SK-N-MC (cell line): ENCODE measurements around the gene CRACR2B.
A peak's percentile ranks its signal among the peaks of the same experiment; 100 is the strongest.

ENCODE experiments used
- DNase-seq: peaks from one replicate; pipeline ENCODE4 v3.0.0-alpha.2; 2011; ENCODE audit warnings: low read depth, low spot score
- H3K27ac ChIP-seq: fragments of 200-600 bp; sonication (generic); 2 replicates; pipeline ENCODE4 v1.5.1; 2016; ENCODE audit warnings: mixed run types
- H3K36me3 ChIP-seq: fragments of 200-600 bp; sonication (generic); 2 replicates; pipeline ENCODE4 v1.6.1; 2017; ENCODE audit warnings: antibody characterized with exemption, low read length, mixed read lengths; ENCODE audit not compliant: insufficient read depth
- H3K4me3 ChIP-seq: fragments of 200-600 bp; sonication (generic); 2 replicates; pipeline ENCODE4 v1.5.1; 2016
- H3K9ac ChIP-seq: fragments of 200-600 bp; sonication (generic); 2 replicates; pipeline ENCODE4 v1.8.0; 2017; ENCODE audit warnings: mixed run types, mixed read lengths; ENCODE audit not compliant: insufficient read length
- H3K9me3 ChIP-seq: fragments of 200-600 bp; sonication (generic); 2 replicates; pipeline ENCODE4 v1.6.1; 2017; ENCODE audit warnings: low read depth, mild to moderate bottlenecking, antibody characterized with exemption, low read length, moderate library complexity, mixed read lengths
- EZH2 ChIP-seq: fragments of 200-600 bp; sonication (generic); IDR thresholded peaks from one replicate; pipeline ENCODE4 v1.6.1; 2017; ENCODE audit warnings: antibody characterized with exemption
- FOXP2 ChIP-seq: optimal IDR thresholded peaks from 2 replicates; pipeline ENCODE3; 2011; ENCODE audit warnings: mild to moderate bottlenecking, moderate library complexity; ENCODE audit not compliant: insufficient read depth; ENCODE audit errors: extremely low read length, control extremely low read depth
- POLR2AphosphoS5 ChIP-seq: IDR thresholded peaks from 2 replicates; pipeline ENCODE4 v1.6.1; 2012; ENCODE audit warnings: mild to moderate bottlenecking, low read depth, low read length, borderline replicate concordance

The CRACR2B gene

DNA sequence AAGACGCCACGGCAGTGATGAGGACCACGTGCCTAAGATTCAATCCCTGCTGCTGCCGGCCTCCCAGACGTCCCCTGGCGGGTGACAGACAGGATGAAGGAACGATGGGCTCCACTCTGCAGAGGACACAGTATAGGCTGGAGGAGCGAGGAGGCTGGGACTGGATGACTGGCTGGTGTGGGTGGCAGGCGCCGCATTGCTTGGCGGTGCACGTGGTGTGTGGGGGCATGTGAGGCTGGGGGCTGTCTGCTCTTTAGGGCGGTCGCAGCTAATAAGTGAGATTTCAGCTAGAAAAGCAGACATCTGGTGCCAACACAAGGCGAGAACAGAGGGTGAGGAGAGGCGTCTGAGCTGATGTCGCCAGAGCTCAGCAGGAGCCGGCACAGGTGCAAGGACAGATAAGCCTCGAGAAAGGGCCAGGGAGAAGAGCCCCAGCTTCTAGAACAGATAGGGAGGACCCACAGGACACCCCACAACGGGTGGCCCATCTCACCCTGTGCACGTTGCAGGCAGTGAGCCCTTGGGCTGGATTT, 48.1 kb downstream of the CRACR2B start:
- no peak overlapping the region for H3K9ac ChIP-seq
- no peaks in the 10 kb centered on the region for H3K9me3 ChIP-seq
- peaks cover 9% of the 10 kb centered on the region; the same call in 1 of the 2 replicates for H3K36me3 ChIP-seq
- H3K4me3 ChIP-seq, result no peak overlapping the region
- DNase-seq, result no peak
- TF ChIP-seq POLR2AphosphoS5 (no peak), FOXP2 (no peak), EZH2 (no peak)
- no peak overlapping the region for H3K27ac ChIP-seq

DNA sequence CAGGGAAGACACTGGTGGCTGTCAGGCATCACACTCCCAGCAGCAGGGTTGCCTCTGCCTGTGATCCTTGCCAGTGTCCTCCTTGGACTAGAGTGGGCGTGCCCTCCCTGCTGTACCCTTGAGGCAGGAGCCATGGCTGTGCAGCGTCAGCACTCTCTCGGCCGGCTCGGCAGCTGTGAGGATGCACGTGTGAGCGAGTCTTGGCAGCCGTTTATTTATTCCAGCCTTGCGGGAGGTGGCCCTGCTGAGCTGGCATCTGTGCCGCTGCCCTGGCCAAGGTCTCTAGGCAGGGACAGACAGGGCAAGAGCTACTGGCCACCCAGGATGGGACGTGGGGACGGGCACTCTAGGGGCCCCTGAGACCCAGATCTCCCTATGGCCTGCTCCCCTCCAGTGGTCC, 48.8 kb downstream of the CRACR2B start:
- TF ChIP-seq POLR2AphosphoS5 (peak; percentile 41; the same call in 1 of the 2 replicates), EZH2 (no peak)
- Histone ChIP-seq H3K27ac (no peak overlapping the region), H3K9ac (no peak overlapping the region), H3K4me3 (no peak overlapping the region), H3K9me3 (no peaks in the 10 kb centered on the region), H3K36me3 (peaks cover 10% of the 10 kb centered on the region; the same call in 1 of the 2 replicates)
- DNase-seq, result no peak

DNA sequence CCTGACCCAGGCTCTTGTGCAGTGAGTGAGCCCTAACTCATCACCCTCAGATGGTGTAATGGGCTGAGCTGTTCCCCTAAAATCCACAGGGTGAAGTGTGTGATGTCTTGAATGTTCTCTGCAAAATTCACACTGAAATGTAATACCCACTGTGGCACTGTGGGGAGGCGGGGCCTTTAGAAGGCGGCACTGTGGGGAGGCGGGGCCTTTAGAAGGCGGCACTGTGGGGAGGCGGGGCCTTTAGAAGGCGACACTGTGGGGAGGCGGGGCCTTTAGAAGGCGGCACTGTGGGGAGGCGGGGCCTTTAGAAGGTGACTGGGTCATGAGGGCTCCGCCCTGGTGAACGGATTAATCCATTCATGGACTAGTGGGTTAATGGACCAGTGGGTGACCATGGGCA, 49.8 kb downstream of the CRACR2B start:
- Histone ChIP-seq H3K4me3 (no peak overlapping the region), H3K9me3 (no peaks in the 10 kb centered on the region), H3K27ac (0 out of 2 replicates have a peak overlapping the region, but pooled peaks have one; percentile 31), H3K9ac (no peak overlapping the region), H3K36me3 (peaks cover 10% of the 10 kb centered on the region; the same call in 1 of the 2 replicates)
- DNase-seq, result no peak
- TF ChIP-seq EZH2, result no peak
- TF ChIP-seq FOXP2, result no peak
- no peak for TF ChIP-seq POLR2AphosphoS5

DNA sequence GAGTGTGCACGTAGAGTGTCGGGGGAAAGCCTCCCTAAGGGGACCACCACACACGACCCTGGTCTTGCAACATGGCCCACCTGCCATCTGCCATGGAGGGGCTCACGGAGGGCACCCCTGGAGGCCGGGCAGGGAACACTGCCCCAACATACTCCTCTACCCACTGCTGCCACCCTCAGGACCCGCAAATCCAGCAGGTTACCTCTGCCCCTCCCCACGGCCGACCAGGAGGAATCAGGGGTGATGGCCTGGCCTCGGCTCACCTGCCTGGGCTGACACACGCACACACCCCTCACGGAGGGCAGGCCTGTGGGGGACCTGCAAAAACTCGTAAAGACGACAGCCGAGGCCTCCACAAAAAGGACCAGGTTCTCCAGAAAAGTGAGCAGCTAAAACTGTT, 52.7 kb downstream of the CRACR2B start:
- H3K4me3 ChIP-seq, result no peak overlapping the region
- H3K9ac ChIP-seq, result no peak overlapping the region
- no peak for DNase-seq
- H3K36me3 ChIP-seq, result peaks cover 8% of the 10 kb centered on the region; the same call in 1 of the 2 replicates
- no peak for TF ChIP-seq FOXP2
- no peak for TF ChIP-seq POLR2AphosphoS5
- TF ChIP-seq EZH2, result no peak
- H3K27ac ChIP-seq, result peak overlapping the region; percentile 26
- no peaks in the 10 kb centered on the region for H3K9me3 ChIP-seq
